Heart right ventricle (tissue), 16 donors: ENCODE results near the gene SOCS3. TPM values are rescaled to one million over a fixed set of nuclear protein-coding genes. Genes with fewer than 3 reads are reported as not detected.
"Not testable (repeated sequence)": the region's sequence is repeated elsewhere in the genome, so short reads cannot be mapped to it uniquely, and the experiment has no call there.

Source experiments
- ATAC-seq, 8 donors: fragments of 200-7000 bp; cut with Tn5 transposase; one replicate each; pipeline ENCODE4 v1.9.1; 2020; ENCODE audit warnings: mild to moderate bottlenecking in 8 of 8, moderate library complexity in 8 of 8, moderate number of reproducible peaks in 1 of 8
- DNase-seq, 2 donors: peaks; one replicate each; pipeline ENCODE4 v3.0.0-alpha.2; 2020
- H3K27ac ChIP-seq, 10 donors: fragments of 200-600 bp; sonication (generic) in 2 of 10; one replicate each; pipeline versions ENCODE4 v1.5.0 to v1.8.0; 2020 to 2022; ENCODE audit warnings: mild to moderate bottlenecking in 3 of 10
- H3K27me3 ChIP-seq, 7 donors: fragments of 200-600 bp; one replicate each; pipeline ENCODE4 v1.8.0; 2021 to 2022; ENCODE audit warnings: mild to moderate bottlenecking in 2 of 7
- H3K36me3 ChIP-seq, 9 donors: fragments of 200-600 bp; sonication (generic) in 1 of 9; one replicate each; pipeline versions ENCODE4 v1.5.0 to v1.8.0; 2020 to 2022; ENCODE audit warnings: mild to moderate bottlenecking in 2 of 9
- H3K4me1 ChIP-seq, 9 donors: fragments of 200-600 bp; sonication (generic) in 1 of 9; one replicate each; pipeline versions ENCODE4 v1.5.0 to v1.8.0; 2020 to 2022; ENCODE audit warnings: mild to moderate bottlenecking in 4 of 9
- H3K4me3 ChIP-seq, 10 donors: fragments of 200-600 bp; sonication (generic) in 2 of 10; one replicate each; pipeline versions ENCODE4 v1.5.0 to v1.8.0; 2020 to 2022; ENCODE audit warnings: mild to moderate bottlenecking in 7 of 10, moderate library complexity in 2 of 10
- H3K9me3 ChIP-seq, 11 donors: fragments of 200-600 bp in 10 of 11; sonication (generic) in 2 of 11; one replicate each; pipeline versions ENCODE4 v1.5.0 to v1.8.0; 2013 to 2022; ENCODE audit warnings: mild to moderate bottlenecking in 2 of 11, control low read depth in 1 of 11, moderate library complexity in 1 of 11
- CTCF ChIP-seq, 9 donors: fragments of 200-600 bp; sonication (generic) in 2 of 9; IDR thresholded peaks; one replicate each; pipeline versions ENCODE4 v1.5.0 to v1.8.0; 2021 to 2022; ENCODE audit warnings: antibody characterized with exemption in 9 of 9, mild to moderate bottlenecking in 5 of 9, moderate library complexity in 1 of 9
- WGBS, 2 donors: extraction: QIAGEN DNeasy Blood & Tissue Kit; methylation state at CpG; one replicate each; pipeline ENCODE4 v1.1.7; 2013; ENCODE audit warnings: inconsistent platforms in 1 of 2; 5-methylcytosine and 5-hydroxymethylcytosine counted together
- intact Hi-C, 10 donors: fragments of 100-400 bp; cut with DNase I; formaldehyde crosslinking; loops; one replicate each; pipeline versions ENCODE4 v1.11.1 to v1.14.2; 2022
- polyA plus RNA-seq, 2 donors: library from polyadenylated mRNA; stranded (reverse); fragments of 200-250 nt; gene quantifications; one replicate each; pipeline ENCODE4 v1.2.3, GENCODE V29; 2013
- total RNA-seq, 10 donors: library from RNA; stranded (reverse); fragmentation: NEBNext Ultra II Directional in 3 of 10; extraction: Animal tissue kit (Norgen Biotek cat#: 25700) in 3 of 10; gene quantifications; one replicate each; pipeline versions ENCODE4 v1.2.1 to v1.2.4, GENCODE V29; 2021 to 2023
- donor health status: Arrhythmogenic right ventricular cardiomyopathy.
- donor health status: ischemic (EF 13 %, LVEDD 7.1; RV severe dilation, severe dysfunction).
- donor health status: healthy with polysubstance abuse.
- donor health status: DM: no; HTN: yes; CAD: no.
- donor health status: DM: no; HTN: no; CAD: no.
- donor health status: ischemic (EF 25% LVEDD 6.9; RV normal size, moderate dysfunction).
- donor health status: ischemic (EF 25% LVEDD 5.7; RV mildly dilated, moderate dysfunction).
- donor health status: healthy.
- donor health status: DM: yes; HTN: yes; CAD: no.
- donor health status: Ischemic cardiomyopathy.
- donor health status: ischemic (EF 35%, LVEDD 5.7; RV mildly dilated, moderate dysfunction).
- donor health status: nonischemic (EF 11% LVEDD 7.7; RV severe dilation, severe dysfunction).
- donor health status: DM: yes; HTN: yes; CAD: no.
- donor health status: PGD.
- donor health status: ischemic (EF 29% LVEDD 5.4; RV normal size, mild dysfunction).
- donor health status: nonischemic (EF 23%, LVEDD 6.1; RV moderate dilation, normal function).

The SOCS3 gene
- total and polyA plus RNA-seq, 12 donors = 7.7 to 189 (median 17.0) TPM

- Histone ChIP-seq H3K4me3 (peak overlapping the region; percentile 24 to 58 (median 53)), H3K4me1 (peaks cover 13 to 50% (median 37%) of the 10 kb centered on the region in 9 donors), H3K36me3 (no peaks in the 10 kb centered on the region), H3K27ac (peak overlapping the region in 9 of 10 donors; percentile 59 to 91 (median 79)), H3K9me3 (no peaks in the 10 kb centered on the region), H3K27me3 (peaks cover 0 to 25% (median 0%) of the 10 kb centered on the region in 7 donors)
- peak; percentile 72 to 77 for DNase-seq
- no peak for TF ChIP-seq CTCF (IDR thresholded peaks at IDR 0.05)
- ATAC-seq = peak; percentile 60 to 91 (median 77)
- WGBS, 2 donors = 3 to 4% methylated on average over 79 to 80 of the region's 80 CpGs
- intact Hi-C loops = no loop called here
Observed at GRCh38 chr17:78313735-78314648, 45.9 kb downstream of the SOCS3 start.

GRCh38 chr17:78309659-78310255 lies 50.1 kb downstream of the SOCS3 start:
- Histone ChIP-seq H3K4me1 (peaks cover 4 to 23% (median 17%) of the 10 kb centered on the region in 9 donors), H3K27me3 (peaks cover 0 to 25% (median 0%) of the 10 kb centered on the region in 7 donors), H3K9me3 (peaks cover 0 to 11% (median 0%) of the 10 kb centered on the region in 11 donors)
- ATAC-seq, intact Hi-C loops, H3K4me3 ChIP-seq, H3K36me3 ChIP-seq, DNase-seq, H3K27ac ChIP-seq: not testable (repeated sequence)
- WGBS, 2 donors = 92 to 94% methylated on average over 12 of the region's 12 CpGs

GRCh38 chr17:78307887-78308638 lies 51.8 kb downstream of the SOCS3 start:
- Histone ChIP-seq H3K9me3 (peaks cover 0 to 11% (median 0%) of the 10 kb centered on the region in 11 donors), H3K27me3 (peaks cover 0 to 12% (median 0%) of the 10 kb centered on the region in 7 donors), H3K27ac (no peak overlapping the region), H3K4me1 (peaks cover 5 to 15% (median 10%) of the 10 kb centered on the region in 9 donors), H3K4me3 (no peak overlapping the region), H3K36me3 (no peaks in the 10 kb centered on the region)
- ATAC-seq (no peak), DNase-seq (no peak)
- TF ChIP-seq CTCF (IDR thresholded peaks at IDR 0.05) = no peak
- intact Hi-C loops = no loop called here
- WGBS, 2 donors = 89% methylated on average over 13 of the region's 13 CpGs

GRCh38 chr17:78306913-78307312 lies 53.0 kb downstream of the SOCS3 start:
- peaks cover 0 to 11% (median 0%) of the 10 kb centered on the region in 11 donors for H3K9me3 ChIP-seq
- H3K4me1 ChIP-seq = peaks cover 5 to 15% (median 10%) of the 10 kb centered on the region in 9 donors
- DNase-seq = no peak
- TF ChIP-seq CTCF (IDR thresholded peaks at IDR 0.05) = no peak
- H3K27me3 ChIP-seq = peaks cover 0 to 4% (median 0%) of the 10 kb centered on the region in 7 donors
- WGBS, 2 donors = 83 to 88% methylated on average over 1 of the region's 1 CpG
- H3K36me3 ChIP-seq = no peaks in the 10 kb centered on the region
- peak overlapping the region in 1 of 10 donors; percentile 49 for H3K27ac ChIP-seq
- no peak for ATAC-seq
- intact Hi-C loops = no loop called here
- H3K4me3 ChIP-seq = no peak overlapping the region

Other genes starting within 250 kb of the SOCS3 start
- gene TMC6, start 231.3 kb downstream of the SOCS3 start, total RNA-seq = 100 to 1,000 TPM in 1 of 10 donors, 10 to 100 TPM in 9; 42.3 to 109 (median 69.1) TPM
- gene TMC6, start 231.3 kb downstream of the SOCS3 start, polyA plus RNA-seq = 10 to 100 TPM; 22.8 to 86.0 TPM
- 10 to 100 TPM in 1 of 10 donors, 1 to 10 TPM in 8, under 1 TPM in 1; 0.85 to 11.2 (median 2.1) TPM for gene TMC8, start 229.3 kb downstream of the SOCS3 start, total RNA-seq
- gene TMC8, start 229.3 kb downstream of the SOCS3 start, polyA plus RNA-seq = 1 to 10 TPM in 1 of 2 donors, under 1 TPM in 1; 0.96 to 3.7 TPM
- gene C17orf99, start 213.7 kb downstream of the SOCS3 start, total RNA-seq = under 1 TPM in 1 of 10 donors, not detected in 9; 0.11 TPM
- gene C17orf99, start 213.7 kb downstream of the SOCS3 start, polyA plus RNA-seq = not detected
- 100 to 1,000 TPM; 102 to 184 (median 116) TPM for gene SYNGR2, start 191.5 kb downstream of the SOCS3 start, total RNA-seq
- gene SYNGR2, start 191.5 kb downstream of the SOCS3 start, polyA plus RNA-seq = 100 to 1,000 TPM in 1 of 2 donors, 10 to 100 TPM in 1; 92.8 to 200 TPM
- gene TK1, start 173.0 kb downstream of the SOCS3 start, total RNA-seq = 10 to 100 TPM in 1 of 10 donors, 1 to 10 TPM in 4, under 1 TPM in 5; 0.33 to 12.7 (median 0.91) TPM
- gene TK1, start 173.0 kb downstream of the SOCS3 start, polyA plus RNA-seq = 1 to 10 TPM; 1.6 to 2.6 TPM
- gene AFMID, start 172.7 kb downstream of the SOCS3 start, total RNA-seq = 10 to 100 TPM; 23.7 to 42.4 (median 28.7) TPM
- 10 to 100 TPM; 13.0 to 17.3 TPM for gene AFMID, start 172.7 kb downstream of the SOCS3 start, polyA plus RNA-seq
- gene BIRC5, start 145.8 kb downstream of the SOCS3 start, total RNA-seq = 1 to 10 TPM in 3 of 10 donors, under 1 TPM in 5, not detected in 2; 0.13 to 7.6 (median 0.79) TPM
- under 1 TPM; 0.22 to 0.28 TPM for gene BIRC5, start 145.8 kb downstream of the SOCS3 start, polyA plus RNA-seq
- gene TMEM235, start 128.4 kb downstream of the SOCS3 start, total RNA-seq = not detected
- gene TMEM235, start 128.4 kb downstream of the SOCS3 start, polyA plus RNA-seq = not detected
- gene PGS1, start 18.6 kb upstream of the SOCS3 start, total RNA-seq = 10 to 100 TPM; 14.7 to 28.4 (median 17.1) TPM
- 10 to 100 TPM; 18.5 to 18.7 TPM for gene PGS1, start 18.6 kb upstream of the SOCS3 start, polyA plus RNA-seq
- gene DNAH17, start 217.3 kb upstream of the SOCS3 start, total RNA-seq = under 1 TPM in 6 of 10 donors, not detected in 4; 0.05 to 0.30 (median 0.09) TPM
- gene DNAH17, start 217.3 kb upstream of the SOCS3 start, polyA plus RNA-seq = under 1 TPM; 0.07 to 0.14 TPM